Adrenal gland (tissue), 5 donors: ENCODE results near the gene TAS2R46.

Source experiments
- POLR2A ChIP-seq, 2 donors: fragments of 450-650 bp; IDR thresholded peaks; one replicate each; pipeline ENCODE4 v1.6.1; 2017; ENCODE audit warnings: antibody characterized with exemption in 2 of 2, mild to moderate bottlenecking in 2 of 2, moderate library complexity in 1 of 2
- TF ChIP-seq, protein P1 (sequence below), 6 experiments: fragments of 450-650 bp in 4 of 6; fragments of 200-600 bp in 2 of 6; sonication (generic) in 1 of 6; IDR thresholded peaks; 1 replicate in 5 of 6; 2 replicates in 1 of 6; pipeline versions ENCODE4 v1.5.1 to v1.8.0; 2016 to 2021; ENCODE audit warnings: antibody characterized with exemption in 6 of 6, mild to moderate bottlenecking in 2 of 6, moderate library complexity in 1 of 6
- donor health status: DM: no; HTN: no; CAD: no.

DNA sequence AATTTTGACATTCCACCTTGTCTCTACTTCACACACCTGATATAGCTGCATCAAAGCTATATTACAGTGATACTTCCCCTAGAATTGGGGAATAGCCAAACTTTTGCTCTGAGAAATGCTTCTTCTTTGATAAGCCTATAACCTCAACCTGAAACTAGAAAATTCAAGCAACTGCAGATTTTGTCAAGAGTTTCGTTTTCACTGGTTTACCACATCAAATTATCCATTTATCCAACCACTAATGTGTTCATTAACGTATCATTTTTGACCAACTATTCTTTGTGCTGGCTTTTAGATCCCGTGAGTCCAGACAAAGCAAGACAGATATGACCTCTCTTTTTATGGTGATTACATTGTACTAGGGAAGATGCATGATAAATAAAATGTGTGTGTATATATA is 13.5 kb upstream of the TAS2R46 start:
- no peak for TF ChIP-seq POLR2A (IDR thresholded peaks at IDR 0.05)
- TF ChIP-seq, protein P1, sequence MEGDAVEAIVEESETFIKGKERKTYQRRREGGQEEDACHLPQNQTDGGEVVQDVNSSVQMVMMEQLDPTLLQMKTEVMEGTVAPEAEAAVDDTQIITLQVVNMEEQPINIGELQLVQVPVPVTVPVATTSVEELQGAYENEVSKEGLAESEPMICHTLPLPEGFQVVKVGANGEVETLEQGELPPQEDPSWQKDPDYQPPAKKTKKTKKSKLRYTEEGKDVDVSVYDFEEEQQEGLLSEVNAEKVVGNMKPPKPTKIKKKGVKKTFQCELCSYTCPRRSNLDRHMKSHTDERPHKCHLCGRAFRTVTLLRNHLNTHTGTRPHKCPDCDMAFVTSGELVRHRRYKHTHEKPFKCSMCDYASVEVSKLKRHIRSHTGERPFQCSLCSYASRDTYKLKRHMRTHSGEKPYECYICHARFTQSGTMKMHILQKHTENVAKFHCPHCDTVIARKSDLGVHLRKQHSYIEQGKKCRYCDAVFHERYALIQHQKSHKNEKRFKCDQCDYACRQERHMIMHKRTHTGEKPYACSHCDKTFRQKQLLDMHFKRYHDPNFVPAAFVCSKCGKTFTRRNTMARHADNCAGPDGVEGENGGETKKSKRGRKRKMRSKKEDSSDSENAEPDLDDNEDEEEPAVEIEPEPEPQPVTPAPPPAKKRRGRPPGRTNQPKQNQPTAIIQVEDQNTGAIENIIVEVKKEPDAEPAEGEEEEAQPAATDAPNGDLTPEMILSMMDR (IDR thresholded peaks at IDR 0.05): no peak
